Transverse colon (tissue), 4 donors: ENCODE results near the gene FAM163A. TPM values are rescaled to one million over a fixed set of nuclear protein-coding genes. Genes with fewer than 3 reads are reported as not detected.

ENCODE experiments used
- DNase-seq: peaks from one replicate; pipeline ENCODE4 v3.0.0-alpha.2; 2019
- H3K27ac ChIP-seq, 4 donors: fragments of 200-600 bp; sonication (generic); 2 replicates each; pipeline ENCODE4 v1.5.1; 2016 to 2018; ENCODE audit warnings: inconsistent platforms in 4 of 4
- H3K27me3 ChIP-seq: fragments of 200-600 bp; sonication (generic); 2 replicates; pipeline ENCODE4 v1.5.1; 2017; ENCODE audit warnings: inconsistent platforms
- H3K36me3 ChIP-seq, 4 donors: fragments of 200-600 bp; sonication (generic); 2 replicates each; pipeline ENCODE4 v1.5.1; 2017 to 2019; ENCODE audit warnings: inconsistent platforms in 4 of 4
- H3K4me1 ChIP-seq, 4 donors: fragments of 200-600 bp; sonication (generic); 2 replicates each; pipeline ENCODE4 v1.5.1; 2017 to 2020; ENCODE audit warnings: inconsistent platforms in 4 of 4
- H3K4me3 ChIP-seq, 4 donors: fragments of 200-600 bp; sonication (generic); 1 replicate in 1 of 4; 2 replicates in 3 of 4; pipeline versions ENCODE4 v1.5.1 to v1.6.1; 2017 to 2019; ENCODE audit warnings: inconsistent platforms in 4 of 4
- H3K9me3 ChIP-seq, 2 donors: fragments of 200-600 bp; sonication (generic); 2 replicates each; pipeline ENCODE4 v1.5.1; 2017 to 2019; ENCODE audit warnings: inconsistent platforms in 2 of 2
- CTCF ChIP-seq, 5 experiments: fragments of 200-600 bp in 3 of 5; fragments of 450-650 bp in 2 of 5; sonication (generic) in 3 of 5; IDR thresholded peaks; 1 replicate in 2 of 5; 2 replicates in 3 of 5; pipeline ENCODE4 v1.5.1; 2016 to 2017; ENCODE audit warnings: antibody characterized with exemption in 5 of 5, inconsistent platforms in 3 of 5, mild to moderate bottlenecking in 2 of 5, moderate library complexity in 1 of 5
- EP300 ChIP-seq: sonication (generic); formaldehyde crosslinking; IDR thresholded peaks from one replicate; pipeline ENCODE4 v1.6.1; 2017; ENCODE audit warnings: antibody characterized with exemption, low read depth
- POLR2A ChIP-seq: fragments of 450-650 bp; IDR thresholded peaks from one replicate; pipeline ENCODE4 v1.6.1; 2016; ENCODE audit warnings: antibody characterized with exemption, mild to moderate bottlenecking, moderate library complexity
- POLR2AphosphoS5 ChIP-seq, 3 donors: sonication (generic); formaldehyde crosslinking; IDR thresholded peaks; one replicate each; pipeline ENCODE4 v1.6.1; 2016; ENCODE audit warnings: antibody characterized with exemption in 3 of 3
- WGBS, 2 donors: methylation state at CpG; one replicate each; pipeline ENCODE4 v1.1.5; 2018; ENCODE audit warnings: low coverage in 1 of 2; 5-methylcytosine and 5-hydroxymethylcytosine counted together
- in situ Hi-C, 4 donors: fragments of 200-750 bp; cut with MboI; loops; one replicate each; pipeline versions ENCODE4 v1.15.0 to v1.15.1; 2017; ENCODE audit warnings: low sequenced_read_pairs in 3 of 4, low pct_ligation_motif_present in 1 of 4, low pct_unique_long_range_greater_than_20kb in 1 of 4
- intact Hi-C: fragments of 100-400 bp; cut with DNase I; formaldehyde crosslinking; loops from one replicate; pipeline ENCODE4 v1.15.1; 2023; ENCODE audit warnings: low total_unique reads
- total RNA-seq, 4 donors: library from RNA; depleted of rRNA; stranded (reverse); fragments of >200 nt; gene quantifications; one replicate each; pipeline ENCODE4 v1.1.0, GENCODE V29; 2016

Gene FAM163A
- total RNA-seq, 4 donors from 2014 or later, result 0.14 to 0.60 (median 0.48) TPM; not detected in 1

GRCh38 chr1:179824265-179824664 is 81.2 kb downstream of the FAM163A start:
- in situ Hi-C loops, result no loop called here
- TF ChIP-seq POLR2A (no peak), POLR2AphosphoS5 (IDR thresholded peaks at IDR 0.05) (no peak), EP300 (no peak), CTCF (IDR thresholded peaks at IDR 0.05) (no peak)
- H3K4me1 ChIP-seq, result no peaks in the 10 kb centered on the region
- intact Hi-C loops, result no loop called here
- no peaks in the 10 kb centered on the region for H3K9me3 ChIP-seq
- no peak for DNase-seq
- WGBS, 2 donors, result 90 to 93% methylated on average over 2 to 6 of the region's 6 CpGs
- H3K27me3 ChIP-seq, result no peaks in the 10 kb centered on the region
- no peaks in the 10 kb centered on the region for H3K36me3 ChIP-seq
- H3K4me3 ChIP-seq, result no peak overlapping the region
- H3K27ac ChIP-seq, result no peak overlapping the region

GRCh38 chr1:179825206-179825605 is 82.1 kb downstream of the FAM163A start:
- Histone ChIP-seq H3K36me3 (no peaks in the 10 kb centered on the region), H3K27me3 (no peaks in the 10 kb centered on the region), H3K4me3 (no peak overlapping the region), H3K9me3 (no peaks in the 10 kb centered on the region), H3K27ac (no peak overlapping the region), H3K4me1 (no peaks in the 10 kb centered on the region)
- no peak for TF ChIP-seq CTCF (IDR thresholded peaks at IDR 0.05)
- TF ChIP-seq EP300, result no peak
- TF ChIP-seq POLR2AphosphoS5 (IDR thresholded peaks at IDR 0.05), result no peak
- TF ChIP-seq POLR2A, result no peak
- WGBS, 2 donors, result 78 to 86% methylated on average over 6 to 8 of the region's 8 CpGs
- DNase-seq, result no peak
- intact Hi-C loops (no loop called here), in situ Hi-C loops (no loop called here)

- DNase-seq, result no peak
- Histone ChIP-seq H3K27ac (no peak overlapping the region), H3K4me1 (no peaks in the 10 kb centered on the region), H3K36me3 (no peaks in the 10 kb centered on the region), H3K4me3 (no peak overlapping the region), H3K27me3 (no peaks in the 10 kb centered on the region), H3K9me3 (no peaks in the 10 kb centered on the region)
- TF ChIP-seq EP300, result no peak
- no peak for TF ChIP-seq POLR2AphosphoS5 (IDR thresholded peaks at IDR 0.05)
- no peak for TF ChIP-seq CTCF (IDR thresholded peaks at IDR 0.05)
- TF ChIP-seq POLR2A, result no peak
- intact Hi-C loops (no loop called here), in situ Hi-C loops (no loop called here)
- 86 to 89% methylated on average over 6 to 13 of the region's 13 CpGs for WGBS, 2 donors
These were observed 82.8 kb downstream of the FAM163A start for GRCh38 chr1:179825798-179826460.

- no peaks in the 10 kb centered on the region for H3K27me3 ChIP-seq
- DNase-seq, result no peak
- TF ChIP-seq EP300, result no peak
- H3K27ac ChIP-seq, result no peak overlapping the region
- no peaks in the 10 kb centered on the region for H3K36me3 ChIP-seq
- peaks cover 0 to 4% (median 0%) of the 10 kb centered on the region in 4 donors for H3K4me1 ChIP-seq
- whole genome bisulfite sequencing, 2 donors, result 77 to 82% methylated on average over 4 to 7 of the region's 7 CpGs
- no peaks in the 10 kb centered on the region for H3K9me3 ChIP-seq
- H3K4me3 ChIP-seq, result no peak overlapping the region
- intact Hi-C loops, result no loop called here
- in situ Hi-C loops, result no loop called here
These were observed 83.7 kb downstream of the FAM163A start for GRCh38 chr1:179826626-179827280.
